Upper lobe of right lung (tissue), 1 donor: Measurements from ENCODE around the gene PSEN2. TPM values are rescaled to one million over a fixed set of nuclear protein-coding genes. Genes with fewer than 3 reads are reported as not detected.

ENCODE experiments used
- ATAC-seq: fragments of 200-7000 bp; cut with Tn5 transposase; one replicate; pipeline ENCODE4 v1.9.1; 2020; ENCODE audit warnings: mild to moderate bottlenecking, moderate library complexity
- DNase-seq: peaks from one replicate; pipeline ENCODE4 v3.0.0-alpha.2; 2020
- H3K27ac ChIP-seq: fragments of 200-600 bp; one replicate; pipeline ENCODE4 v1.8.0; 2022
- H3K27me3 ChIP-seq: fragments of 200-600 bp; one replicate; pipeline ENCODE4 v1.8.0; 2022; ENCODE audit warnings: mild to moderate bottlenecking
- H3K36me3 ChIP-seq: fragments of 200-600 bp; one replicate; pipeline ENCODE4 v1.8.0; 2022
- H3K4me1 ChIP-seq: fragments of 200-600 bp; one replicate; pipeline ENCODE4 v1.8.0; 2022
- H3K4me3 ChIP-seq: fragments of 200-600 bp; one replicate; pipeline ENCODE4 v1.8.0; 2022; ENCODE audit warnings: mild to moderate bottlenecking
- H3K9me3 ChIP-seq: fragments of 200-600 bp; one replicate; pipeline ENCODE4 v1.8.0; 2022
- CTCF ChIP-seq: fragments of 200-600 bp; IDR thresholded peaks from one replicate; pipeline ENCODE4 v1.8.0; 2022; ENCODE audit warnings: antibody characterized with exemption
- intact Hi-C: fragments of 100-400 bp; cut with DNase I; formaldehyde crosslinking; loops from one replicate; pipeline ENCODE4 v1.11.0; 2022
- long read RNA-seq: library from polyadenylated mRNA; unstranded; transcript quantifications from one replicate; pipeline ENCODE4 v2.0.0, GENCODE V29; 2021
- total RNA-seq: library from RNA; stranded (reverse); fragmentation: NEBNext Ultra II Directional; extraction: Animal tissue kit (Norgen Biotek cat#: 25700); gene quantifications from one replicate; pipeline ENCODE4 v1.2.1, GENCODE V29; 2021
- donor health status: DM: no; HTN: yes; CAD: no; lungs with severe emphysema.

PSEN2 gene
- total RNA-seq = 22.7 TPM
- long read RNA-seq, transcript PSEN2-203 (13 exons, 1,947 nt) = minor isoform, 9 of 54 reads
- long read RNA-seq, transcript PSEN2-202 (13 exons, 2,306 nt) = major isoform, 15 of 54 reads
- long read RNA-seq, partial matches to known transcripts = 19 of 54 reads
- long read RNA-seq, other reads (novel, unspliced or antisense) = 11 of 54 reads

GRCh38 chr1:226870401-226871279 is at the start of gene PSEN2:
TSS of gene PSEN2 (plus strand) at chr1:226870616. CDS start at chr1:226881908, 11,292 bp downstream.
- H3K27me3 ChIP-seq = no peaks in the 10 kb centered on the region
- H3K4me3 ChIP-seq = peak within 1 kb of the TSS; percentile 78
- peak; percentile 22 for TF ChIP-seq CTCF
- peak; percentile 95 for ATAC-seq
- H3K36me3 ChIP-seq = no peaks in the 10 kb centered on the region
- peak; percentile 93 for DNase-seq
- H3K27ac ChIP-seq = peak within 1 kb of the TSS; percentile 81
- H3K9me3 ChIP-seq = no peaks in the 10 kb centered on the region
- intact Hi-C loops = no loop called here
- peaks cover 27% of the 10 kb centered on the region for H3K4me1 ChIP-seq

GRCh38 chr1:226820941-226821718 is 49.3 kb upstream of the PSEN2 start:
- Histone ChIP-seq H3K4me3 (no peak overlapping the region), H3K27me3 (no peaks in the 10 kb centered on the region), H3K27ac (peak overlapping the region; percentile 71), H3K36me3 (no peaks in the 10 kb centered on the region), H3K4me1 (peaks cover 8% of the 10 kb centered on the region), H3K9me3 (no peaks in the 10 kb centered on the region)
- intact Hi-C loops = loop anchor here (10.0 kb wide), 1 partner anchor 86 kb away; the partner anchor contains the start of gene ITPKB
- ATAC-seq (peak; percentile 82), DNase-seq (no peak)
- TF ChIP-seq CTCF = no peak

- H3K27ac ChIP-seq = peak overlapping the region; percentile 71
- peaks cover 8% of the 10 kb centered on the region for H3K4me1 ChIP-seq
- H3K36me3 ChIP-seq = no peaks in the 10 kb centered on the region
- intact Hi-C loops = loop anchor here (10.0 kb wide), 1 partner anchor 87 kb away; the partner anchor contains the start of gene ITPKB
- no peaks in the 10 kb centered on the region for H3K27me3 ChIP-seq
- no peak overlapping the region for H3K4me3 ChIP-seq
- H3K9me3 ChIP-seq = no peaks in the 10 kb centered on the region
- TF ChIP-seq CTCF = no peak
- DNase-seq (no peak), ATAC-seq (peak; percentile 8)
Measured at GRCh38 chr1:226821719-226822085, 48.7 kb upstream of the PSEN2 start.

GRCh38 chr1:226823643-226824042 is 46.8 kb upstream of the PSEN2 start:
- no peak for DNase-seq
- no peak overlapping the region for H3K27ac ChIP-seq
- intact Hi-C loops = loop anchor here (10.0 kb wide), 1 partner anchor 89 kb away; the partner anchor contains the start of gene ITPKB
- H3K9me3 ChIP-seq = no peaks in the 10 kb centered on the region
- no peaks in the 10 kb centered on the region for H3K36me3 ChIP-seq
- no peak overlapping the region for H3K4me3 ChIP-seq
- H3K27me3 ChIP-seq = no peaks in the 10 kb centered on the region
- no peak for TF ChIP-seq CTCF
- no peak for ATAC-seq
- peaks cover 20% of the 10 kb centered on the region for H3K4me1 ChIP-seq

- H3K27ac ChIP-seq = no peak overlapping the region
- no peak for DNase-seq
- H3K36me3 ChIP-seq = no peaks in the 10 kb centered on the region
- H3K27me3 ChIP-seq = no peaks in the 10 kb centered on the region
- no peak overlapping the region for H3K4me3 ChIP-seq
- TF ChIP-seq CTCF = no peak
- peaks cover 20% of the 10 kb centered on the region for H3K4me1 ChIP-seq
- no peaks in the 10 kb centered on the region for H3K9me3 ChIP-seq
- ATAC-seq = no peak
- intact Hi-C loops = loop anchor here (5.0 to 10.0 kb wide), 2 partner anchors 90 to 188 kb away; partner anchors contain the start of gene ITPKB
Measured at GRCh38 chr1:226825037-226825745, 45.2 kb upstream of the PSEN2 start.
